ENCODE data around the gene COQ2. TPM values are rescaled to one million over a fixed set of nuclear protein-coding genes. Genes with fewer than 3 reads are reported as not detected.

Gene COQ2
- total RNA-seq, 1 experiment from 2014 or later = 19.8 TPM

- no peaks in the 10 kb centered on the region for H3K27me3 ChIP-seq (ENCODE audit: insufficient read depth, low read length)
- no peaks in the 10 kb centered on the region for H3K79me2 ChIP-seq (ENCODE audit: insufficient read depth, low read length)
- H3K36me3 Mint-ChIP-seq (ENCODE audit: insufficient read depth in 1 of 3, low read depth in 3 of 3) = no peaks in the 10 kb centered on the region; a peak in 1 of 7 replicates
- no peak overlapping the region for H4K5ac ChIP-seq (ENCODE audit: insufficient read length, low read depth, low read length)
- H2BK5ac ChIP-seq (ENCODE audit: insufficient read length, low read length) = no peak overlapping the region
- H3K23me2 ChIP-seq (ENCODE audit: insufficient read length, low read depth, low read length, poor library complexity, severe bottlenecking) = no peaks in the 10 kb centered on the region
- H3K4me2 ChIP-seq (ENCODE audit: insufficient read depth, insufficient read length, low read length) = no peak overlapping the region
- H3K4ac ChIP-seq (ENCODE audit: low read depth, low read length) = no peak overlapping the region
- H3K9me3 Mint-ChIP-seq = no peaks in the 10 kb centered on the region
- H3K56ac ChIP-seq (ENCODE audit: insufficient read length, low read depth, low read length) = no peak overlapping the region
- H2AFZ ChIP-seq (ENCODE audit: low read length) = no peak overlapping the region
- H3K27me3 Mint-ChIP-seq (ENCODE audit: low read depth) = peaks cover 6% of the 10 kb centered on the region
- H4K8ac ChIP-seq (replicated peaks; ENCODE audit: insufficient read length, low read depth, low read length) = no peak overlapping the region
- H3K9me3 ChIP-seq (ENCODE audit: control insufficient read depth, low read depth, low read length) = no peaks in the 10 kb centered on the region
- no CpG with 5 or more reads among the region's 1 CpG for WGBS (ENCODE audit: extremely low coverage, insufficient read length, low lambda C conversion rate)
- no peak for DNase-seq
- no peak overlapping the region for H3K27ac ChIP-seq (ENCODE audit: insufficient read length, low read depth, low read length)
- H3K27ac Mint-ChIP-seq = no peak overlapping the region
- no peak overlapping the region for H3K4me3 Mint-ChIP-seq
- H2BK20ac ChIP-seq (ENCODE audit: low read depth, low read length, poor library complexity, severe bottlenecking) = no peak overlapping the region
- no peak overlapping the region for H3K14ac ChIP-seq (ENCODE audit: insufficient read depth, low read length)
- no peak overlapping the region for H3T11ph ChIP-seq (ENCODE audit: low read length)
- H4K91ac ChIP-seq (ENCODE audit: insufficient read length, low read depth, low read length) = no peak overlapping the region
- no peak for TF ChIP-seq CTCF (conservative IDR thresholded peaks at IDR 0.05)
- no peak overlapping the region for H3K23ac ChIP-seq (ENCODE audit: insufficient read length, low read depth, low read length)
- H4K20me1 ChIP-seq (ENCODE audit: control insufficient read depth, insufficient read depth, insufficient read length) = no peaks in the 10 kb centered on the region
- no peak overlapping the region for H2AK5ac ChIP-seq (ENCODE audit: insufficient read length, low read length)
- no peak overlapping the region for H2BK120ac ChIP-seq (ENCODE audit: low read depth, low read length, poor library complexity, severe bottlenecking)
- no peaks in the 10 kb centered on the region; the same call in 1 of the 2 replicates for H3K4me1 ChIP-seq (ENCODE audit: insufficient read depth, low read length)
- H3K4me1 Mint-ChIP-seq = peaks cover 10 to 11% of the 10 kb centered on the region in 2 experiments
- no peaks in the 10 kb centered on the region for H3K79me1 ChIP-seq (ENCODE audit: insufficient read depth, low read depth, low read length, poor library complexity, severe bottlenecking)
- H2BK12ac ChIP-seq (ENCODE audit: insufficient read length, low read depth, low read length) = no peak overlapping the region
- H3K9ac ChIP-seq (ENCODE audit: extremely low read depth, insufficient read length, low read length) = no peak overlapping the region
- no peak overlapping the region for H2BK15ac ChIP-seq (ENCODE audit: low read depth, low read length)
- H3K18ac ChIP-seq (ENCODE audit: insufficient read length, low read depth, low read length) = no peak overlapping the region
Measured at GRCh38 chr4:83241132-83241531, 43.5 kb downstream of the COQ2 start.

Data from H9 (cell line).